SK-N-SH (cell line): ENCODE measurements around the gene SEC31B.

ENCODE experiments used
- CHD2 ChIP-seq: fragments of 150-350 bp; IDR thresholded peaks from 2 replicates; pipeline ENCODE4 v1.6.1; 2018; ENCODE audit warnings: low read length; ENCODE audit not compliant: partially characterized antibody
- CTCF ChIP-seq: fragments of 200-600 bp; sonication (generic); IDR thresholded peaks from 2 replicates; pipeline ENCODE4 v1.6.1; 2017; ENCODE audit warnings: antibody characterized with exemption, mild to moderate bottlenecking, moderate library complexity
- EZH2phosphoT487 ChIP-seq: fragments of 200-600 bp; sonication (generic); IDR thresholded peaks from 2 replicates; pipeline ENCODE4 v1.6.1; 2017; ENCODE audit warnings: low read depth, mixed run types, mild to moderate bottlenecking, antibody characterized with exemption, moderate library complexity, borderline replicate concordance
- FOXJ3 ChIP-seq: sonication (generic); formaldehyde crosslinking; IDR thresholded peaks from 2 replicates; pipeline ENCODE4 v1.5.1; 2020; ENCODE audit warnings: mild to moderate bottlenecking, missing genetic modification reagents
- MXI1 ChIP-seq: IDR thresholded peaks from 2 replicates; pipeline ENCODE4 v1.6.1; 2012; ENCODE audit warnings: mild to moderate bottlenecking, low read depth, low read length, improper control_type of control experiment
- NFIC ChIP-seq: IDR thresholded peaks from 2 replicates; pipeline ENCODE4 v1.4.0; 2012; ENCODE audit warnings: borderline replicate concordance
- POLR2AphosphoS5 ChIP-seq: IDR thresholded peaks from 2 replicates; pipeline ENCODE4 v1.6.1; 2012; ENCODE audit warnings: low read depth, low read length
- RXRA ChIP-seq: IDR thresholded peaks from 2 replicates; pipeline ENCODE4 v1.4.0; 2012; ENCODE audit warnings: low read depth, mild to moderate bottlenecking, borderline replicate concordance
- SIN3A ChIP-seq: IDR thresholded peaks from 2 replicates; pipeline ENCODE4 v1.6.1; 2012; ENCODE audit warnings: low read depth, mild to moderate bottlenecking, low read length, moderate library complexity, borderline replicate concordance

DNA sequence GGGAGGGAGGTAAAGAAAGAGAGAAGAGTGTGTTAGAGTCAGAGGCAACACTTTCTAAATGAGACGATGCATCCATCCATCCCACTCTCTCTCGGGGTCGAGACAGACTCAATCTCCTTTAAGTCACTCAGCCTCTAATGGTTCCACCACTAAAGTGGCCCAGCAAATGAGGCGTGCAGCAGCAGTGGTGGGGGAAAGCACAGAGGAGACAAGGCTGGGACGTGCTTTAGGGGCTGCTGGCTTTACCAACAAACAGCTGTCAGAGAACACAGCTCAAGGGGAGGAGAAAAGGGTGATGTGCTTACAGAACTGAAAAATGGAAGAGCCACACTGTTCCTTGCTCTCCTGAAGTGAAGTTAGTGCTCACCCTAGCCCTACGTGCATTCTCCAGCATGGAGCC is 4.5 kb upstream of the SEC31B start:
- TF ChIP-seq NFIC: no peak
- no peak for TF ChIP-seq FOXJ3 (CRISPR knock-in tag)
- TF ChIP-seq CTCF: no peak
- no peak for TF ChIP-seq SIN3A
- no peak for TF ChIP-seq POLR2AphosphoS5
- no peak for TF ChIP-seq CHD2
- TF ChIP-seq MXI1: no peak
- no peak for TF ChIP-seq RXRA
- TF ChIP-seq EZH2phosphoT487: no peak
